B cell (primary cell): ENCODE results near the gene CPA4. TPM values are rescaled to one million over a fixed set of nuclear protein-coding genes. Genes with fewer than 3 reads are reported as not detected.
"Not testable (repeated sequence)": the region's sequence is repeated elsewhere in the genome, so short reads cannot be mapped to it uniquely, and the experiment has no call there.

Experiments
- ATAC-seq: fragments of 200-7000 bp; cut with Tn5 transposase; one replicate; pipeline ENCODE4 v1.10.0; 2021; ENCODE audit warnings: low read depth, mild to moderate bottlenecking, moderate number of reproducible peaks, moderate library complexity
- CTCF ChIA-PET: fragments of 350-600 bp; sonication (Branson Sonifier 250); formaldehyde crosslinking; loops from one replicate; lab custom pipeline; 2021; ENCODE audit warnings: antibody characterized with exemption, inconsistent platforms; lab: Charles Lee
- POLR2A ChIA-PET: fragments of 350-600 bp; sonication (Branson Sonifier 250); formaldehyde crosslinking; loops from one replicate; lab custom pipeline; 2021; ENCODE audit warnings: antibody characterized with exemption; lab: Charles Lee
- DNase-seq: peaks from one replicate; pipeline ENCODE4 v3.0.0; 2013
- H2AFZ ChIP-seq: 2 replicates; pipeline ENCODE4 v1.6.1; 2012; ENCODE audit warnings: mild to moderate bottlenecking, low read depth, low read length; ENCODE audit not compliant: insufficient read depth, poor library complexity, severe bottlenecking
- H3K27ac ChIP-seq, 2 donors: 1 replicate in 1 of 2; 2 replicates in 1 of 2; pipeline ENCODE4 v1.5.1; 2012 to 2013; ENCODE audit warnings: low read length in 2 of 2, mild to moderate bottlenecking in 2 of 2, moderate library complexity in 1 of 2
- H3K27me3 ChIP-seq, 4 experiments: fragments of 200-600 bp in 1 of 4; sonication (generic) in 1 of 4; replicated peaks in 1 of 4; 1 replicate in 2 of 4; 2 replicates in 2 of 4; pipeline versions ENCODE4 v1.6.1 to v1.7.0; 2013 to 2016; ENCODE audit warnings: low read length in 3 of 4, mild to moderate bottlenecking in 2 of 4, mixed read lengths in 1 of 4, moderate library complexity in 1 of 4; ENCODE audit not compliant: insufficient read depth in 4 of 4, control insufficient read depth in 3 of 4; ENCODE audit errors: control extremely low read depth in 1 of 4
- H3K36me3 ChIP-seq, 2 experiments: replicated peaks in 1 of 2; 1 replicate in 1 of 2; 2 replicates in 1 of 2; pipeline versions ENCODE4 v1.6.1 to v1.7.1; 2013; ENCODE audit warnings: low read length in 1 of 2; ENCODE audit not compliant: insufficient read depth in 2 of 2, control insufficient read depth in 1 of 2; ENCODE audit errors: control extremely low read depth in 1 of 2, extremely low read depth in 1 of 2
- H3K4me1 ChIP-seq, 2 donors: fragments of 200-600 bp in 1 of 2; sonication (generic) in 1 of 2; 1 replicate in 1 of 2; 2 replicates in 1 of 2; pipeline versions ENCODE4 v1.5.1 to v1.6.1; 2013 to 2017; ENCODE audit warnings: low read length in 2 of 2; ENCODE audit not compliant: control insufficient read depth in 2 of 2, insufficient read depth in 2 of 2
- H3K4me2 ChIP-seq: replicated peaks from 2 replicates; pipeline ENCODE3; 2012; ENCODE audit warnings: mild to moderate bottlenecking, low read depth, low read length; ENCODE audit not compliant: poor library complexity, severe bottlenecking
- H3K4me3 ChIP-seq, 5 experiments: fragments of 200-600 bp in 1 of 5; sonication (generic) in 1 of 5; 1 replicate in 3 of 5; 2 replicates in 2 of 5; pipeline versions ENCODE4 v1.5.1 to v1.7.0; 2011 to 2016; ENCODE audit warnings: low read length in 4 of 5, mild to moderate bottlenecking in 4 of 5, low read depth in 2 of 5, control low read depth in 1 of 5, moderate library complexity in 1 of 5; ENCODE audit not compliant: insufficient read depth in 1 of 5; ENCODE audit errors: control extremely low read depth in 1 of 5, extremely low read depth in 1 of 5
- H3K79me2 ChIP-seq: fragments of 200-600 bp; sonication (generic); one replicate; pipeline ENCODE4 v1.6.0; 2016; ENCODE audit warnings: low read length; ENCODE audit not compliant: control insufficient read depth, insufficient read depth
- H3K9ac ChIP-seq: fragments of 200-600 bp; sonication (generic); 2 replicates; pipeline ENCODE4 v1.6.1; 2017; ENCODE audit warnings: mild to moderate bottlenecking, low read length, moderate library complexity
- H3K9me3 ChIP-seq, 3 donors: one replicate each; pipeline versions ENCODE4 v1.6.1 to v1.7.1; 2013; ENCODE audit warnings: low read length in 2 of 3; ENCODE audit not compliant: control insufficient read depth in 2 of 3, insufficient read depth in 1 of 3; ENCODE audit errors: control extremely low read depth in 1 of 3
- H4K20me1 ChIP-seq: 2 replicates; pipeline ENCODE4 v1.6.0; 2012; ENCODE audit warnings: mild to moderate bottlenecking, low read length; ENCODE audit not compliant: insufficient read depth, control insufficient read depth, poor library complexity, severe bottlenecking
- H3K27ac Mint-ChIP-seq: one replicate; pipeline ENCODE4 v1.8.0; 2021; ENCODE audit warnings: mixed read lengths
- H3K27me3 Mint-ChIP-seq: one replicate; pipeline ENCODE4 v1.8.0; 2021; ENCODE audit warnings: mixed read lengths
- H3K4me1 Mint-ChIP-seq: one replicate; pipeline ENCODE4 v1.8.0; 2021; ENCODE audit warnings: mixed read lengths
- H3K4me3 Mint-ChIP-seq: one replicate; pipeline ENCODE4 v1.8.0; 2021; ENCODE audit warnings: mixed read lengths
- H3K9me3 Mint-ChIP-seq: one replicate; pipeline ENCODE4 v1.8.0; 2022; ENCODE audit warnings: mixed read lengths; ENCODE audit not compliant: insufficient read depth
- EZH2 ChIP-seq: IDR thresholded peaks from 2 replicates; pipeline ENCODE4 v1.6.1; 2012; ENCODE audit warnings: borderline replicate concordance, low read depth, mild to moderate bottlenecking, moderate library complexity, low read length; ENCODE audit not compliant: insufficient read depth, poor library complexity, severe bottlenecking
- WGBS: methylation state at CpG from one replicate; pipeline ENCODE4 v1.1.5; 2013; ENCODE audit warnings: missing lambda C conversion rate; ENCODE audit not compliant: insufficient coverage; 5-methylcytosine and 5-hydroxymethylcytosine counted together
- intact Hi-C: fragments of 100-400 bp; cut with micrococcal nuclease; formaldehyde crosslinking; loops from one replicate; pipeline ENCODE4 v1.10.0; 2022
- polyA plus RNA-seq: library from polyadenylated mRNA; depleted of rRNA; stranded (reverse); fragments of >200 nt; gene quantifications from 2 replicates; pipeline ENCODE4 v1.2.3, GENCODE V29; 2012
- total RNA-seq, 2 donors: library from RNA; stranded (reverse); fragments of 120-200 nt in 1 of 2; gene quantifications; 1 replicate in 1 of 2; 2 replicates in 1 of 2; pipeline versions ENCODE4 v1.2.3 to v1.2.4, GENCODE V29; 2013 to 2022
- TF ChIP-seq, protein P1 (sequence below): fragments of 200-600 bp; IDR thresholded peaks from one replicate; pipeline ENCODE4 v1.8.0; 2022; ENCODE audit warnings: antibody characterized with exemption, mild to moderate bottlenecking

The CPA4 gene
- total and polyA plus RNA-seq, 2 donors (not counting 1 experiment from before 2014, with no cell fraction given), result not detected

DNA sequence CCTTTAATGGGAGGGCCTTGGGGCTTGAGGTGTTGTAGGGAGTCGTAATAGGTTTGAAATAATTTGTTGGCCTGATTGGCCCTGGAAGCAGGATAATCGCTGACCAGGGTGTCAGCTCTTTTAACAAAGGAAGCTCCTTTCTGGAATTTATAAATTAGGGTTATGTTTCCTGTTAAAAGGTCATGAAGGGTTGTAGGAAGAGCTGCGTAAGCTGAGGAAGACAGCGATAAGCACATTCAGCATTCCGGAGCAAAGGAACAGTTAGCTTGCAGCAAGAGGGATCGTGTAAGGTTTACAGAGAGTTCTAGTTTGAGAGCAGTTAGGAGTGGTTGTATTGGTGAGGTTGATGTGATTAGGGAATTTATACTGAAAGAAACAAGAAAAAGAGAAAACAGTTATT is 21.3 kb downstream of the CPA4 start:
- Histone ChIP-seq H3K4me2 (no peak overlapping the region), H3K4me1 (no peaks in the 10 kb centered on the region), H3K27me3 (no peaks in the 10 kb centered on the region), H3K79me2 (no peaks in the 10 kb centered on the region), H3K4me3 (no peak overlapping the region), H2AFZ (no peak overlapping the region), H3K27ac (no peak overlapping the region), H3K9me3 (no peaks in the 10 kb centered on the region), H4K20me1 (no peaks in the 10 kb centered on the region), H3K9ac (no peak overlapping the region), H3K36me3 (no peaks in the 10 kb centered on the region)
- peaks cover 10% of the 10 kb centered on the region for H3K27me3 Mint-ChIP-seq
- WGBS, result 94% methylated on average over 6 of the region's 6 CpGs
- H3K4me3 Mint-ChIP-seq, result no peak overlapping the region
- H3K9me3 Mint-ChIP-seq, result no peaks in the 10 kb centered on the region
- ChIA-PET POLR2A (no interaction called here), CTCF (no interaction called here)
- no peak overlapping the region for H3K27ac Mint-ChIP-seq
- H3K4me1 Mint-ChIP-seq, result no peaks in the 10 kb centered on the region
- ATAC-seq (no peak), DNase-seq (no peak)
- intact Hi-C loops, result no loop called here
- no peak for TF ChIP-seq EZH2
- TF ChIP-seq, protein P1, sequence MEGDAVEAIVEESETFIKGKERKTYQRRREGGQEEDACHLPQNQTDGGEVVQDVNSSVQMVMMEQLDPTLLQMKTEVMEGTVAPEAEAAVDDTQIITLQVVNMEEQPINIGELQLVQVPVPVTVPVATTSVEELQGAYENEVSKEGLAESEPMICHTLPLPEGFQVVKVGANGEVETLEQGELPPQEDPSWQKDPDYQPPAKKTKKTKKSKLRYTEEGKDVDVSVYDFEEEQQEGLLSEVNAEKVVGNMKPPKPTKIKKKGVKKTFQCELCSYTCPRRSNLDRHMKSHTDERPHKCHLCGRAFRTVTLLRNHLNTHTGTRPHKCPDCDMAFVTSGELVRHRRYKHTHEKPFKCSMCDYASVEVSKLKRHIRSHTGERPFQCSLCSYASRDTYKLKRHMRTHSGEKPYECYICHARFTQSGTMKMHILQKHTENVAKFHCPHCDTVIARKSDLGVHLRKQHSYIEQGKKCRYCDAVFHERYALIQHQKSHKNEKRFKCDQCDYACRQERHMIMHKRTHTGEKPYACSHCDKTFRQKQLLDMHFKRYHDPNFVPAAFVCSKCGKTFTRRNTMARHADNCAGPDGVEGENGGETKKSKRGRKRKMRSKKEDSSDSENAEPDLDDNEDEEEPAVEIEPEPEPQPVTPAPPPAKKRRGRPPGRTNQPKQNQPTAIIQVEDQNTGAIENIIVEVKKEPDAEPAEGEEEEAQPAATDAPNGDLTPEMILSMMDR, result no peak

DNA sequence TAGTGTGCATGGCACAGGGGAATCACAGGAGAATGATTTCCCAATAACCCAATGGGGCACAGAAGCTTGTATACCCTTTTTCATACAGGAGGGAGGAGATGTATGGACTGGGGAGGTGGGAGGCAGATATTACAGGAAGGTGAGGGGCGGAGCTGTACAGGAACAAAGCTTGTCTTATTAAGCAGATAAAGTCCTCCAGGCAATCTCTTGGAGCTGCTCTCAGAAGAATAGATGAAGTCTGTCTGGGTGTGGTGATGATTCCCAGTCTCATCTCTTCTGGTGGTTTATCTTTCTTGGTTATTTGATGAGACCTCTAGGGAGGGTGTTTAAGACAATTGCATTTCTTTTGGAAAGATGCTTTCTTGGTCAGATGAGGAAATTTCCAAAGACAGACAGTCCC is 26.6 kb downstream of the CPA4 start:
- Histone ChIP-seq H3K36me3 (no peaks in the 10 kb centered on the region), H3K27ac (no peak overlapping the region), H4K20me1 (no peaks in the 10 kb centered on the region), H3K27me3 (no peaks in the 10 kb centered on the region), H3K4me2 (no peak overlapping the region), H3K4me3 (no peak overlapping the region), H3K9ac (no peak overlapping the region), H3K4me1 (no peaks in the 10 kb centered on the region), H2AFZ (no peak overlapping the region), H3K79me2 (no peaks in the 10 kb centered on the region), H3K9me3 (peaks cover 0 to 11% (median 0%) of the 10 kb centered on the region in 3 donors)
- CTCF ChIA-PET, result no interaction called here
- intact Hi-C loops, result no loop called here
- TF ChIP-seq EZH2, result no peak
- TF ChIP-seq, protein P1, result no peak
- Mint-ChIP-seq H3K9me3 (no peaks in the 10 kb centered on the region), H3K4me3 (no peak overlapping the region), H3K27ac (no peak overlapping the region), H3K27me3 (peaks cover 8% of the 10 kb centered on the region), H3K4me1 (no peaks in the 10 kb centered on the region)
- POLR2A ChIA-PET, result no interaction called here
- no peak for ATAC-seq
- 100% methylated on average over 1 of the region's 1 CpG for WGBS
- DNase-seq, result no peak

DNA sequence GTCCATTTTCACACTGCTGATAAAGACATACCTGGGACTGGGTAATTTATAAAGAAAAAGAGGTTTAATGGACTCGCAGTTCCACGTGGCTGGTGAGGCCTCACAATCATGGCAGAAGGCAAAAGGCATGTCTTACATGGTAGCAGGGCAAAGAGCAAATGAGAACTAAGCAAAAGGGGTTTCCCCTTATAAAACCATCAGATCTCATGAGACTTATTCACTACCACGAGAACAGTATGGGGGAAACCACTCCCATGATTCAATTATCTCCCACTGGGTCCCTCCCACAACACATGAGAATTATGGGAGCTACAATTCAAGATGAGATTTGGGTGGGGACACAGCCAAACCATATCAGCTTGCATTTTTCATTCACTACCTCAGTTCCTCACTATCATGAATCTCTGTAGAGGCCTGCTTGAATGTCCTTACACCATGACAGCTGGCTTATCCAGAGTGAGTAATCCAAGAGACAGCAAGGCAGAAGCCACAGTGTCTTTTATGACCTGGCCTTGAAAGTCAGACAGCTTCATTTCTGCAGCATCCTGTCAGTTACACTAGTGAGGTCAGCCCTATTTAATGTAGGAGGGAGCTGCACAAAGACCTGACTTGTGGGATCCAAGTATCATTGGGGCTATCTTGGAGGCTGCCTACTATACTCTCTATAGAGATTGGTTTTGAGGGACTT is 28.7 kb downstream of the CPA4 start:
- H3K4me3 ChIP-seq, H3K4me1 ChIP-seq, H2AFZ ChIP-seq, ATAC-seq, POLR2A ChIA-PET, H3K27ac Mint-ChIP-seq, DNase-seq, H3K4me2 ChIP-seq, H3K9me3 Mint-ChIP-seq, H3K4me3 Mint-ChIP-seq, H3K36me3 ChIP-seq, intact Hi-C loops, H3K4me1 Mint-ChIP-seq, H3K79me2 ChIP-seq, H3K27ac ChIP-seq, H3K27me3 Mint-ChIP-seq, CTCF ChIA-PET, H4K20me1 ChIP-seq, H3K27me3 ChIP-seq, H3K9ac ChIP-seq: not testable (repeated sequence)
- peaks cover 0 to 11% (median 0%) of the 10 kb centered on the region in 3 donors for H3K9me3 ChIP-seq
- 60% methylated on average over 1 of the region's 3 CpGs for WGBS
